WTC11 (cell line): Measurements from ENCODE around the gene KIAA1958. TPM values are rescaled to one million over a fixed set of nuclear protein-coding genes. Genes with fewer than 3 reads are reported as not detected.

Experiments
- ATAC-seq: fragments of 200-7000 bp; cut with Tn5 transposase; 2 replicates; pipeline ENCODE4 v1.10.0; 2021; ENCODE audit warnings: mild to moderate bottlenecking, moderate library complexity
- CTCF ChIA-PET: fragments of 300-600 bp; sonication (Branson Sonifier 250); formaldehyde crosslinking; loops from one replicate; lab custom pipeline; 2021; ENCODE audit warnings: antibody characterized with exemption; lab: Charles Lee
- POLR2A ChIA-PET: fragments of 350-600 bp; sonication (Branson Sonifier 250); formaldehyde crosslinking; loops from one replicate; lab custom pipeline; 2021; ENCODE audit warnings: antibody characterized with exemption; lab: Charles Lee
- DNase-seq: peaks from one replicate; pipeline ENCODE4 v3.0.0; 2021; ENCODE audit warnings: low spot score
- H3K27ac Mint-ChIP-seq: 2 replicates; pipeline ENCODE4 v1.8.0; 2021; ENCODE audit warnings: mixed read lengths
- H3K27me3 Mint-ChIP-seq: 2 replicates; pipeline ENCODE4 v1.8.0; 2021; ENCODE audit warnings: low read depth, mild to moderate bottlenecking, moderate library complexity, mixed read lengths
- H3K36me3 Mint-ChIP-seq: 2 replicates; pipeline ENCODE4 v1.8.0; 2021; ENCODE audit warnings: mixed read lengths
- H3K4me1 Mint-ChIP-seq: 2 replicates; pipeline ENCODE4 v1.8.0; 2022; ENCODE audit warnings: mixed read lengths
- H3K4me3 Mint-ChIP-seq: 2 replicates; pipeline ENCODE4 v1.8.0; 2021; ENCODE audit warnings: mild to moderate bottlenecking, moderate library complexity, mixed read lengths
- H3K9me3 Mint-ChIP-seq: 2 replicates; pipeline ENCODE4 v1.8.0; 2021; ENCODE audit warnings: mixed read lengths
- ATF2 ChIP-seq: sonication (generic); formaldehyde crosslinking; IDR thresholded peaks from 2 replicates; pipeline ENCODE4 v1.8.1; 2022; ENCODE audit warnings: low read depth, missing genetic modification reagents, borderline replicate concordance
- ATF3 ChIP-seq: sonication (generic); formaldehyde crosslinking; conservative IDR thresholded peaks from 2 replicates; pipeline ENCODE4 v1.8.1; 2022; ENCODE audit warnings: mild to moderate bottlenecking, missing genetic modification reagents
- ETV6 ChIP-seq: sonication (generic); formaldehyde crosslinking; IDR thresholded peaks from 2 replicates; pipeline ENCODE4 v1.8.1; 2022; ENCODE audit warnings: mild to moderate bottlenecking, missing genetic modification reagents
- GRHL2 ChIP-seq: fragments of 250-450 bp; sonication (Bioruptor Pico); IDR thresholded peaks from 2 replicates; pipeline ENCODE4 v1.8.0; 2022; ENCODE audit warnings: mild to moderate bottlenecking, moderate library complexity; ENCODE audit not compliant: insufficient replicate concordance, severe bottlenecking
- NFE2L1 ChIP-seq: sonication (generic); formaldehyde crosslinking; IDR thresholded peaks from 2 replicates; pipeline ENCODE4 v1.8.1; 2023; ENCODE audit warnings: missing genetic modification reagents
- NR2C2 ChIP-seq: sonication (generic); formaldehyde crosslinking; IDR thresholded peaks from 2 replicates; pipeline ENCODE4 v1.8.0; 2022; ENCODE audit warnings: mild to moderate bottlenecking, missing genetic modification reagents
- RELA ChIP-seq: sonication (generic); formaldehyde crosslinking; IDR thresholded peaks from 2 replicates; pipeline ENCODE4 v1.8.1; 2022; ENCODE audit warnings: missing genetic modification reagents, mild to moderate bottlenecking, borderline replicate concordance
- SMAD3 ChIP-seq: sonication (generic); formaldehyde crosslinking; IDR thresholded peaks from 2 replicates; pipeline ENCODE4 v1.8.0; 2022; ENCODE audit warnings: missing genetic modification reagents, mild to moderate bottlenecking, borderline replicate concordance
- TCF7 ChIP-seq: sonication (generic); formaldehyde crosslinking; IDR thresholded peaks from 2 replicates; pipeline ENCODE4 v1.8.0; 2022; ENCODE audit warnings: mild to moderate bottlenecking, low read depth, missing genetic modification reagents, moderate library complexity
- TEAD1 ChIP-seq: sonication (generic); formaldehyde crosslinking; IDR thresholded peaks from 2 replicates; pipeline ENCODE4 v1.8.0; 2022; ENCODE audit warnings: mild to moderate bottlenecking, missing genetic modification reagents
- ZNF416 ChIP-seq: fragments of 250-450 bp; sonication (Bioruptor Pico); IDR thresholded peaks from 2 replicates; pipeline ENCODE4 v1.9.0; 2021; ENCODE audit warnings: mild to moderate bottlenecking, inconsistent platforms
- ZNF512 ChIP-seq: sonication (generic); formaldehyde crosslinking; IDR thresholded peaks from 2 replicates; pipeline ENCODE4 v1.8.1; 2022; ENCODE audit warnings: missing genetic modification reagents, borderline replicate concordance
- ZNF671 ChIP-seq: fragments of 250-450 bp; sonication (Bioruptor Pico); IDR thresholded peaks from 2 replicates; pipeline ENCODE4 v1.8.0; 2021; ENCODE audit warnings: mild to moderate bottlenecking
- total RNA-seq: library from RNA; stranded (reverse); gene quantifications from 3 replicates; pipeline ENCODE4 v1.2.3, GENCODE V29; 2021
- TF ChIP-seq, protein P1 (sequence below): sonication (generic); formaldehyde crosslinking; IDR thresholded peaks from 2 replicates; pipeline ENCODE4 v1.8.1; 2022; ENCODE audit warnings: low read depth, mild to moderate bottlenecking, moderate library complexity, missing genetic modification reagents, borderline replicate concordance
- TF ChIP-seq, protein P2 (sequence below): fragments of 250-450 bp; sonication (Bioruptor Pico); IDR thresholded peaks from 2 replicates; pipeline ENCODE4 v1.9.0; 2021; ENCODE audit warnings: mild to moderate bottlenecking
- TF ChIP-seq, protein P3 (sequence below): sonication (generic); formaldehyde crosslinking; conservative IDR thresholded peaks from 2 replicates; pipeline ENCODE4 v1.8.1; 2023; ENCODE audit warnings: mild to moderate bottlenecking, low read depth, missing genetic modification reagents, moderate library complexity
- TF ChIP-seq, protein P4 (sequence below): sonication (generic); formaldehyde crosslinking; IDR thresholded peaks from 2 replicates; pipeline ENCODE4 v1.8.1; 2022; ENCODE audit warnings: mild to moderate bottlenecking, moderate library complexity, missing genetic modification reagents

The KIAA1958 gene
- total RNA-seq, 1 experiment from 2014 or later, result 41.0 TPM

DNA sequence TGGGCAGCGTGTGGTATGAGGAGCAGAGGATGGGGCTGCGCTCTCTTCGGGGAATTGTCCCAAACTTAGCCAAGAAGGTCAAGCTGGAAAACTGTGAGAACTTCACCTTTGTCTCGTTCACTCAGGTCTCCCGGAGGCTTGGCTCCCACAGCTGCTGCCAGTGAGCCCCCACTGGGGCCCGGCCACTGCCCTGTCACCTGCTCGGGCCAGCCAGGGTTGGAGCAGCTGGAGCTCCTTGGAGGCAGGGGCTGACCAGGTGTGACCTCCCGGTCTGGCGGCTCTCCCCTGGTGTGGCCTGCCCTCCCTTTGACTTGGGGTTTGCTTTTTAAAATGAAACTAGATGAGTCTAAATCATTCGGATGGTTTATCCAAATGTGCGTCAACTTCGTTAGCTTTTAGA lies 173.3 kb downstream of the KIAA1958 start (continued):
- no peak for TF ChIP-seq ZNF671 (CRISPR knock-in tag)

DNA sequence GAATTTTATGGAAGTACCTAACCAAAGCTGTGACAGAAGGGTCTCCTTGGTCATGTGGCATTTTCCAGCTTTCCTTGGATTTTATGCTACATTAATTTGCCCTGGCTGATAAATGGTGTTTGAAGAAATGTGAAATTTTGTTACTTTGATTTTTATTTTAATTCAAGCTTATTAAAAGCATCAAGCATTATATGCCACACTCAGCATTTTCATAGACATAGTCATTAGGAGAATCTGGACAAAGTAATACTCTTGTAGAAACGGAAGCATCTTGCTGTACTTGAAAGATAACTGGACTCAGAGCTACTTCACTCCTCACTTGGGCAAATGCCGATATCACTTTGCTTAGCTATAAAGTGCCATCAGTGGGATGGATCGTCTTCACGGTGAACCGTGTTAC lies 177.1 kb downstream of the KIAA1958 start:
- no peak for ATAC-seq
- TF ChIP-seq, protein P1, sequence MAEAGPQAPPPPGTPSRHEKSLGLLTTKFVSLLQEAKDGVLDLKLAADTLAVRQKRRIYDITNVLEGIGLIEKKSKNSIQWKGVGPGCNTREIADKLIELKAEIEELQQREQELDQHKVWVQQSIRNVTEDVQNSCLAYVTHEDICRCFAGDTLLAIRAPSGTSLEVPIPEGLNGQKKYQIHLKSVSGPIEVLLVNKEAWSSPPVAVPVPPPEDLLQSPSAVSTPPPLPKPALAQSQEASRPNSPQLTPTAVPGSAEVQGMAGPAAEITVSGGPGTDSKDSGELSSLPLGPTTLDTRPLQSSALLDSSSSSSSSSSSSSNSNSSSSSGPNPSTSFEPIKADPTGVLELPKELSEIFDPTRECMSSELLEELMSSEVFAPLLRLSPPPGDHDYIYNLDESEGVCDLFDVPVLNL, result no peak
- no peak for TF ChIP-seq RELA (CRISPR knock-in tag)
- TF ChIP-seq ZNF671 (CRISPR knock-in tag), result no peak
- no peak for TF ChIP-seq ZNF512 (CRISPR knock-in tag)
- no peak for TF ChIP-seq ATF2 (CRISPR knock-in tag)
- TF ChIP-seq NR2C2, result no peak
- TF ChIP-seq SMAD3 (CRISPR knock-in tag), result no peak
- no peak for TF ChIP-seq ZNF416 (CRISPR knock-in tag)
- TF ChIP-seq NFE2L1 (CRISPR knock-in tag), result no peak
- no peak for TF ChIP-seq TEAD1 (CRISPR knock-in tag)
- TF ChIP-seq ETV6 (CRISPR knock-in tag), result no peak
- no peak for TF ChIP-seq ATF3 (CRISPR knock-in tag)
- TF ChIP-seq, protein P2, sequence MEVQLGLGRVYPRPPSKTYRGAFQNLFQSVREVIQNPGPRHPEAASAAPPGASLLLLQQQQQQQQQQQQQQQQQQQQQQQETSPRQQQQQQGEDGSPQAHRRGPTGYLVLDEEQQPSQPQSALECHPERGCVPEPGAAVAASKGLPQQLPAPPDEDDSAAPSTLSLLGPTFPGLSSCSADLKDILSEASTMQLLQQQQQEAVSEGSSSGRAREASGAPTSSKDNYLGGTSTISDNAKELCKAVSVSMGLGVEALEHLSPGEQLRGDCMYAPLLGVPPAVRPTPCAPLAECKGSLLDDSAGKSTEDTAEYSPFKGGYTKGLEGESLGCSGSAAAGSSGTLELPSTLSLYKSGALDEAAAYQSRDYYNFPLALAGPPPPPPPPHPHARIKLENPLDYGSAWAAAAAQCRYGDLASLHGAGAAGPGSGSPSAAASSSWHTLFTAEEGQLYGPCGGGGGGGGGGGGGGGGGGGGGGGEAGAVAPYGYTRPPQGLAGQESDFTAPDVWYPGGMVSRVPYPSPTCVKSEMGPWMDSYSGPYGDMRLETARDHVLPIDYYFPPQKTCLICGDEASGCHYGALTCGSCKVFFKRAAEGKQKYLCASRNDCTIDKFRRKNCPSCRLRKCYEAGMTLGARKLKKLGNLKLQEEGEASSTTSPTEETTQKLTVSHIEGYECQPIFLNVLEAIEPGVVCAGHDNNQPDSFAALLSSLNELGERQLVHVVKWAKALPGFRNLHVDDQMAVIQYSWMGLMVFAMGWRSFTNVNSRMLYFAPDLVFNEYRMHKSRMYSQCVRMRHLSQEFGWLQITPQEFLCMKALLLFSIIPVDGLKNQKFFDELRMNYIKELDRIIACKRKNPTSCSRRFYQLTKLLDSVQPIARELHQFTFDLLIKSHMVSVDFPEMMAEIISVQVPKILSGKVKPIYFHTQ (CRISPR knock-in tag), result no peak
- TF ChIP-seq, protein P3, sequence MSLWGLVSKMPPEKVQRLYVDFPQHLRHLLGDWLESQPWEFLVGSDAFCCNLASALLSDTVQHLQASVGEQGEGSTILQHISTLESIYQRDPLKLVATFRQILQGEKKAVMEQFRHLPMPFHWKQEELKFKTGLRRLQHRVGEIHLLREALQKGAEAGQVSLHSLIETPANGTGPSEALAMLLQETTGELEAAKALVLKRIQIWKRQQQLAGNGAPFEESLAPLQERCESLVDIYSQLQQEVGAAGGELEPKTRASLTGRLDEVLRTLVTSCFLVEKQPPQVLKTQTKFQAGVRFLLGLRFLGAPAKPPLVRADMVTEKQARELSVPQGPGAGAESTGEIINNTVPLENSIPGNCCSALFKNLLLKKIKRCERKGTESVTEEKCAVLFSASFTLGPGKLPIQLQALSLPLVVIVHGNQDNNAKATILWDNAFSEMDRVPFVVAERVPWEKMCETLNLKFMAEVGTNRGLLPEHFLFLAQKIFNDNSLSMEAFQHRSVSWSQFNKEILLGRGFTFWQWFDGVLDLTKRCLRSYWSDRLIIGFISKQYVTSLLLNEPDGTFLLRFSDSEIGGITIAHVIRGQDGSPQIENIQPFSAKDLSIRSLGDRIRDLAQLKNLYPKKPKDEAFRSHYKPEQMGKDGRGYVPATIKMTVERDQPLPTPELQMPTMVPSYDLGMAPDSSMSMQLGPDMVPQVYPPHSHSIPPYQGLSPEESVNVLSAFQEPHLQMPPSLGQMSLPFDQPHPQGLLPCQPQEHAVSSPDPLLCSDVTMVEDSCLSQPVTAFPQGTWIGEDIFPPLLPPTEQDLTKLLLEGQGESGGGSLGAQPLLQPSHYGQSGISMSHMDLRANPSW (CRISPR knock-in tag), result no peak
- TF ChIP-seq, protein P4, sequence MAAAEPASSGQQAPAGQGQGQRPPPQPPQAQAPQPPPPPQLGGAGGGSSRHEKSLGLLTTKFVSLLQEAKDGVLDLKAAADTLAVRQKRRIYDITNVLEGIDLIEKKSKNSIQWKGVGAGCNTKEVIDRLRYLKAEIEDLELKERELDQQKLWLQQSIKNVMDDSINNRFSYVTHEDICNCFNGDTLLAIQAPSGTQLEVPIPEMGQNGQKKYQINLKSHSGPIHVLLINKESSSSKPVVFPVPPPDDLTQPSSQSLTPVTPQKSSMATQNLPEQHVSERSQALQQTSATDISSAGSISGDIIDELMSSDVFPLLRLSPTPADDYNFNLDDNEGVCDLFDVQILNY (CRISPR knock-in tag), result no peak
- no peak for TF ChIP-seq TCF7 (CRISPR knock-in tag)
- no peak for TF ChIP-seq GRHL2
- ChIA-PET POLR2A (interaction anchor here (0.5 to 0.6 kb wide), 2 partner anchors 173 to 553 kb away, joined by 3 read pairs; no protein-coding TSS in a partner anchor), CTCF (interaction anchor here (0.6 to 1.5 kb wide), 2 partner anchors 9 to 557 kb away, joined by 3 to 4 read pairs; no protein-coding TSS in a partner anchor)
- H3K27ac Mint-ChIP-seq, result no peak overlapping the region
- peaks cover 7% of the 10 kb centered on the region for H3K4me1 Mint-ChIP-seq
- H3K36me3 Mint-ChIP-seq, result peaks cover 7% of the 10 kb centered on the region; the same call in 1 of the 2 replicates
- H3K9me3 Mint-ChIP-seq, result no peaks in the 10 kb centered on the region
- no peak for DNase-seq
- H3K27me3 Mint-ChIP-seq, result no peaks in the 10 kb centered on the region
- no peak overlapping the region for H3K4me3 Mint-ChIP-seq
